A673 (cell line): ENCODE results near the gene PSD. TPM values are rescaled to one million over a fixed set of nuclear protein-coding genes. Genes with fewer than 3 reads are reported as not detected.

Experiments
- BruUV-seq: library from RNA; stranded (reverse); fragments of 400-500 nt; replicated peaks from 2 replicates; lab custom pipeline; 2021; lab: Mats Ljungman, UMichigan
- CTCF ChIA-PET: fragments of 300-600 bp; sonication (Branson Sonifier 250); formaldehyde crosslinking; loops from one replicate; lab custom pipeline; 2022; ENCODE audit warnings: antibody characterized with exemption; lab: Charles Lee
- POLR2A ChIA-PET: fragments of 300-600 bp; sonication (Branson Sonifier 250); formaldehyde crosslinking; loops from one replicate; lab custom pipeline; 2022; ENCODE audit warnings: antibody characterized with exemption; ENCODE audit not compliant: low non-redundant PET; lab: Charles Lee
- DNase-seq: peaks from one replicate; pipeline ENCODE4 v3.0.0-alpha.2; 2015; ENCODE audit warnings: low spot score
- H3K27ac ChIP-seq: fragments of 200-600 bp; sonication (generic); 2 replicates; pipeline ENCODE4 v1.5.1; 2016; ENCODE audit warnings: mixed run types, low read depth, mild to moderate bottlenecking, mixed read lengths, antibody characterized with exemption, low read length; ENCODE audit not compliant: poor library complexity, severe bottlenecking
- H3K27me3 ChIP-seq: fragments of 200-600 bp; sonication (generic); replicated peaks from 2 replicates; pipeline ENCODE4 v1.6.1; 2017; ENCODE audit warnings: mixed run types, low read depth, mild to moderate bottlenecking, mixed read lengths, antibody characterized with exemption, low read length; ENCODE audit not compliant: insufficient read depth, poor library complexity
- H3K36me3 ChIP-seq: fragments of 200-600 bp; sonication (generic); 2 replicates; pipeline ENCODE4 v1.6.1; 2016; ENCODE audit warnings: mixed run types, mild to moderate bottlenecking, mixed read lengths, antibody characterized with exemption, low read length; ENCODE audit not compliant: insufficient read depth, poor library complexity, severe bottlenecking
- H3K4me1 ChIP-seq: fragments of 200-600 bp; sonication (generic); 2 replicates; pipeline ENCODE4 v1.6.1; 2017; ENCODE audit warnings: mixed run types, mild to moderate bottlenecking, mixed read lengths, antibody characterized with exemption, low read length; ENCODE audit not compliant: insufficient read depth, poor library complexity, severe bottlenecking
- H3K4me3 ChIP-seq: fragments of 200-600 bp; sonication (generic); 2 replicates; pipeline ENCODE4 v1.5.1; 2016; ENCODE audit warnings: low read depth, mixed run types, mild to moderate bottlenecking, mixed read lengths, low read length; ENCODE audit not compliant: poor library complexity, severe bottlenecking
- H3K9me3 ChIP-seq: fragments of 200-600 bp; sonication (generic); 2 replicates; pipeline ENCODE4 v1.6.1; 2016; ENCODE audit warnings: mixed run types, low read depth, mild to moderate bottlenecking, mixed read lengths, antibody characterized with exemption, low read length; ENCODE audit not compliant: poor library complexity, severe bottlenecking
- EZH2 ChIP-seq: fragments of 200-600 bp; sonication (generic); IDR thresholded peaks from 2 replicates; pipeline ENCODE4 v1.6.1; 2017; ENCODE audit warnings: borderline replicate concordance, low read depth, mild to moderate bottlenecking, mixed read lengths, antibody characterized with exemption, low read length; ENCODE audit not compliant: poor library complexity, severe bottlenecking
- intact Hi-C: fragments of 100-400 bp; cut with micrococcal nuclease; formaldehyde crosslinking; loops from one replicate; pipeline ENCODE4 v1.10.0; 2022; ENCODE audit not compliant: unreplicated experiment
- total RNA-seq: library from RNA; stranded (reverse); gene quantifications from 2 replicates; pipeline ENCODE4 v1.2.3, GENCODE V29; 2021
- TF ChIP-seq, protein P1 (sequence below): fragments of 300-800, 200-600 bp; sonication (generic); conservative IDR thresholded peaks from 2 replicates; pipeline ENCODE4 v1.5.1; 2017; ENCODE audit warnings: low read depth, mild to moderate bottlenecking, antibody characterized with exemption, low read length, moderate library complexity, mixed read lengths

The PSD gene
- total RNA-seq, 1 experiment from 2014 or later = 5.8 TPM

DNA sequence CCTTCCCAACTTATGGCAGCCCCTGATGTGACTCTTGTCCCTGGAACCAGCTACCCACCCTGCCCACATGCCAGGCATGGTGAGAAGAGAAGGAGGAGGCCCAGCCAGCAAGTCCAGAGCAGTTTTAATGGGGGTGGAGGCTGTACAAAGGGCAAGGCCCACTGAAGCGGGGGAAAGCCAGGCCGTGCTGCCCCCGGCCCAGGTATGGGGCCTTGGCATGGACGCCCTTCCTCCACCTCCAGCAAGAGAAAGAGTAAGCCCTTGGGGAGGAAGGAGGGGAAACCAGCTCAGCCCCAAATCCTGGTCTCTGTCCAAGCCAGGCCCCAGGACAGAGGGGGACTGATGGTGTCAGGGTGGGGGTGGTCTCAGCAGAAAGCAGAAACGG is 16.1 kb downstream of the PSD start:
- ChIA-PET CTCF (interaction anchor here (1.1 to 1.3 kb wide), 2 partner anchors 172 to 176 kb away, joined by 3 to 7 read pairs; no protein-coding TSS in a partner anchor), POLR2A (interaction anchor here (0.6 kb wide), 1 partner anchor 11 kb away, joined by 4 read pairs; no protein-coding TSS in a partner anchor)
- no TSS peak for BruUV-seq
- Histone ChIP-seq H3K9me3 (no peaks in the 10 kb centered on the region), H3K4me3 (no peak overlapping the region), H3K27me3 (no peaks in the 10 kb centered on the region), H3K4me1 (peaks cover 4% of the 10 kb centered on the region), H3K36me3 (no peaks in the 10 kb centered on the region), H3K27ac (no peak overlapping the region)
- no peak for TF ChIP-seq EZH2
- TF ChIP-seq, protein P1, sequence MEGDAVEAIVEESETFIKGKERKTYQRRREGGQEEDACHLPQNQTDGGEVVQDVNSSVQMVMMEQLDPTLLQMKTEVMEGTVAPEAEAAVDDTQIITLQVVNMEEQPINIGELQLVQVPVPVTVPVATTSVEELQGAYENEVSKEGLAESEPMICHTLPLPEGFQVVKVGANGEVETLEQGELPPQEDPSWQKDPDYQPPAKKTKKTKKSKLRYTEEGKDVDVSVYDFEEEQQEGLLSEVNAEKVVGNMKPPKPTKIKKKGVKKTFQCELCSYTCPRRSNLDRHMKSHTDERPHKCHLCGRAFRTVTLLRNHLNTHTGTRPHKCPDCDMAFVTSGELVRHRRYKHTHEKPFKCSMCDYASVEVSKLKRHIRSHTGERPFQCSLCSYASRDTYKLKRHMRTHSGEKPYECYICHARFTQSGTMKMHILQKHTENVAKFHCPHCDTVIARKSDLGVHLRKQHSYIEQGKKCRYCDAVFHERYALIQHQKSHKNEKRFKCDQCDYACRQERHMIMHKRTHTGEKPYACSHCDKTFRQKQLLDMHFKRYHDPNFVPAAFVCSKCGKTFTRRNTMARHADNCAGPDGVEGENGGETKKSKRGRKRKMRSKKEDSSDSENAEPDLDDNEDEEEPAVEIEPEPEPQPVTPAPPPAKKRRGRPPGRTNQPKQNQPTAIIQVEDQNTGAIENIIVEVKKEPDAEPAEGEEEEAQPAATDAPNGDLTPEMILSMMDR = no peak
- intact Hi-C loops = no loop called here
- DNase-seq = no peak

DNA sequence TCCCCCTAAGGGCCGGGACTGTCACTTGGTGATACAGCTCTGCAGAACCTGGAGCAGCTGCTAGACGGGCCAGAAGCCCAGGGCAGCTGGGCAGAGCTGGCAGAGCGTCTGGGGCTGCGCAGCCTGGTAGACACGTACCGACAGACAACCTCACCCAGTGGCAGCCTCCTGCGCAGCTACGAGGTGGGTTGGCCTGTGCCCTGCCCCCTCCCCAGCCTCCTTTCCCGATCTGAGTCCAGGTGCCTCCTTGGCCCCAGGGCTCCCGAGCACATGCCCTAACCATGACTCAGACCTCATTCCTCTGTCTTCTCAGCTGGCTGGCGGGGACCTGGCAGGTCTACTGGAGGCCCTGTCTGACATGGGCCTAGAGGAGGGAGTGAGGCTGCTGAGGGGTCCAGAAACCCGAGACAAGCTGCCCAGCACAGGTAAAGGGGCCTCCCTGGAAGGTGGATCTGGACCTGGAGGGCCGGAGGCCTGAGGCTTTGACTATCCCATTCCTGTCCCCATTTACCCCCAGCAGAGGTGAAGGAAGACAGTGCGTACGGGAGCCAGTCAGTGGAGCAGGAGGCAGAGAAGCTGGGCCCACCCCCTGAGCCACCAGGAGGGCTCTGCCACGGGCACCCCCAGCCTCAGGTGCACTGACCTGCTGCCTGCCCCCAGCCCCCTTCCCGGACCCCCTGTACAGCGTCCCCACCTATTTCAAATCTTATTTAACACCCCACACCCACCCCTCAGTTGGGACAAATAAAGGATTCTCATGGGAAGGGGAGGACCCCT is 16.7 kb downstream of the PSD start:
- DNase-seq = no peak
- Histone ChIP-seq H3K9me3 (no peaks in the 10 kb centered on the region), H3K4me3 (no peak overlapping the region), H3K27me3 (no peaks in the 10 kb centered on the region), H3K36me3 (no peaks in the 10 kb centered on the region), H3K27ac (no peak overlapping the region), H3K4me1 (peaks cover 4% of the 10 kb centered on the region)
- TF ChIP-seq EZH2 = no peak
- TF ChIP-seq, protein P1 = no peak
- ChIA-PET CTCF (interaction anchor here (1.1 kb wide), 1 partner anchor 175 kb away, joined by 3 read pairs; no protein-coding TSS in a partner anchor), POLR2A (interaction anchor here (0.6 kb wide), 1 partner anchor 12 kb away, joined by 4 read pairs; no protein-coding TSS in a partner anchor)
- no TSS peak for BruUV-seq
- intact Hi-C loops = no loop called here

DNA sequence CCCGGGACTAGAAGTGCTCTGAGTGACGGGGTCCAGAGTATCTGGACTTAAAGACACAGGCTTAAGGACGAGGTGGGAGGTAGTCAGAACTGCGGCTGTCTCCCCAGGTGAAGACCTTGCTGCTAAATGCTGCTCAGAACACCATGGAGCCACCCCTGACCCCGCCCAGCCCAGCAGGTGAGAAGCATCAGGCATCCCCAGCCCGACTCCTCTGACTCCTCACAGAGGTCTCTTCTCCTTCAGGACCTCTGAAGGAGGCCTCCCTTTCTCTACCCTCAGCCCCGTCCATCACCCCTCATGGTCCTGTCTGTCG is 17.3 kb downstream of the PSD start:
- BruUV-seq = no TSS peak
- no peaks in the 10 kb centered on the region for H3K27me3 ChIP-seq
- no peak overlapping the region for H3K27ac ChIP-seq
- H3K9me3 ChIP-seq = no peaks in the 10 kb centered on the region
- H3K4me1 ChIP-seq = peaks cover 4% of the 10 kb centered on the region
- ChIA-PET POLR2A (no interaction called here), CTCF (interaction anchor here (1.7 kb wide), 1 partner anchor 9 kb away, joined by 3 read pairs; no protein-coding TSS in a partner anchor)
- H3K4me3 ChIP-seq = no peak overlapping the region
- TF ChIP-seq, protein P1 = no peak
- TF ChIP-seq EZH2 = no peak
- H3K36me3 ChIP-seq = no peaks in the 10 kb centered on the region
- intact Hi-C loops = no loop called here
- no peak for DNase-seq
